ENCODE data around the gene CDKAL1. TPM values are rescaled to one million over a fixed set of nuclear protein-coding genes. Genes with fewer than 3 reads are reported as not detected.

Gene CDKAL1
- total and polyA plus RNA-seq, 2 of the 13 experiments (the other 11 are each of a cell fraction or from before 2014, with no cell fraction given) = 9.5 to 27.7 TPM

DNA sequence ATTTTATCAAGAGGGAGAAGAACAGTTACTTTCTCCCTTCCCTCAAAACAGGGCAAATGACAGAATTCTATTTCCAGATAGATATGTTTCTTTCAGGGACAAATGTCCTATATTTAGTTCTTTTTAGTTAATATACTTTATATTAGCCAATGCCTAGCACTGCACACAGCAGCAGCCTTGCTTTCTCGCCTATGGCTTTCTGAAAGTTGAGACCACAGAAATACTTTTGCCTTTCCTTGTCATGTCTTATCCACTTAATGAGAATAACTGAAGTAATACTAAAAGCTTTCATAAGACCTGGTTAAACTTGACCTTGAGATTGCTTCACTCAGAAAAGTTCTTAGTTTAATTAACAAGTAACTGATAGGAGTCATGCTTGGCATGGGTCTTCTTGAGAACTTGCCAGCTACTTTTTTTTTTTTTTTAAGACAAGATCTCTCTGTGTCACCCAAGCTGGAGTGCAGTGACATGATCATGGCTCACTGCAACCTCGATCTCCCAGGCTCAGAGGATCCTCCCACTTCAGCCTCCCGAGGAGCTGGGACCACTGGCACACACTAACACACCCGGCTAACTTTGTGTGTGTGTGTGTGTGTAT lies 159.3 kb downstream of the CDKAL1 start:
- no peak for DNase-seq (ENCODE audit: low spot score)
- POLR2A ChIA-PET = no interaction called here
- TF ChIP-seq, protein P1, sequence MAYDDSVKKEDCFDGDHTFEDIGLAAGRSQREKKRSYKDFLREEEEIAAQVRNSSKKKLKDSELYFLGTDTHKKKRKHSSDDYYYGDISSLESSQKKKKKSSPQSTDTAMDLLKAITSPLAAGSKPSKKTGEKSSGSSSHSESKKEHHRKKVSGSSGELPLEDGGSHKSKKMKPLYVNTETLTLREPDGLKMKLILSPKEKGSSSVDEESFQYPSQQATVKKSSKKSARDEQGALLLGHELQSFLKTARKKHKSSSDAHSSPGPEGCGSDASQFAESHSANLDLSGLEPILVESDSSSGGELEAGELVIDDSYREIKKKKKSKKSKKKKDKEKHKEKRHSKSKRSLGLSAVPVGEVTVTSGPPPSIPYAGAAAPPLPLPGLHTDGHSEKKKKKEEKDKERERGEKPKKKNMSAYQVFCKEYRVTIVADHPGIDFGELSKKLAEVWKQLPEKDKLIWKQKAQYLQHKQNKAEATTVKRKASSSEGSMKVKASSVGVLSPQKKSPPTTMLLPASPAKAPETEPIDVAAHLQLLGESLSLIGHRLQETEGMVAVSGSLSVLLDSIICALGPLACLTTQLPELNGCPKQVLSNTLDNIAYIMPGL (CRISPR knock-in tag; IDR thresholded peaks at IDR 0.05; ENCODE audit: borderline replicate concordance in 1 of 2, low read depth in 1 of 2) = no peak
- no peak for TF ChIP-seq ZC3H13 (CRISPR knock-in tag; IDR thresholded peaks at IDR 0.05)
- TF ChIP-seq NFIB (CRISPR knock-in tag; IDR thresholded peaks at IDR 0.05; ENCODE audit: borderline replicate concordance) = no peak
- TF ChIP-seq ZNF292 (CRISPR knock-in tag; IDR thresholded peaks at IDR 0.05; ENCODE audit: borderline replicate concordance, low read depth) = no peak
- no peak for TF ChIP-seq NFE2 (CRISPR knock-in tag; IDR thresholded peaks at IDR 0.05)
- no peak for TF ChIP-seq CHD2 (IDR thresholded peaks at IDR 0.05; ENCODE audit: low read depth, low read length)
- no peak for TF ChIP-seq U2AF1 (optimal IDR thresholded peaks at IDR 0.05; ENCODE audit: low read depth, low read length)
- TF ChIP-seq FOXJ3 (CRISPR knock-in tag; IDR thresholded peaks at IDR 0.05; ENCODE audit: borderline replicate concordance) = no peak
- no peak for TF ChIP-seq FLYWCH1 (CRISPR knock-in tag; IDR thresholded peaks at IDR 0.05)
- no peak for TF ChIP-seq SNAPC2 (CRISPR knock-in tag; IDR thresholded peaks at IDR 0.05)
- TF ChIP-seq, protein P2, sequence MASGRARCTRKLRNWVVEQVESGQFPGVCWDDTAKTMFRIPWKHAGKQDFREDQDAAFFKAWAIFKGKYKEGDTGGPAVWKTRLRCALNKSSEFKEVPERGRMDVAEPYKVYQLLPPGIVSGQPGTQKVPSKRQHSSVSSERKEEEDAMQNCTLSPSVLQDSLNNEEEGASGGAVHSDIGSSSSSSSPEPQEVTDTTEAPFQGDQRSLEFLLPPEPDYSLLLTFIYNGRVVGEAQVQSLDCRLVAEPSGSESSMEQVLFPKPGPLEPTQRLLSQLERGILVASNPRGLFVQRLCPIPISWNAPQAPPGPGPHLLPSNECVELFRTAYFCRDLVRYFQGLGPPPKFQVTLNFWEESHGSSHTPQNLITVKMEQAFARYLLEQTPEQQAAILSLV (CRISPR knock-in tag; IDR thresholded peaks at IDR 0.05; ENCODE audit: borderline replicate concordance) = no peak
- TF ChIP-seq KDM5B (CRISPR knock-in tag; IDR thresholded peaks at IDR 0.05; ENCODE audit: borderline replicate concordance) = no peak
- TF ChIP-seq ARID2 (CRISPR knock-in tag; IDR thresholded peaks at IDR 0.05; ENCODE audit: borderline replicate concordance) = no peak
- TF ChIP-seq, protein P3, sequence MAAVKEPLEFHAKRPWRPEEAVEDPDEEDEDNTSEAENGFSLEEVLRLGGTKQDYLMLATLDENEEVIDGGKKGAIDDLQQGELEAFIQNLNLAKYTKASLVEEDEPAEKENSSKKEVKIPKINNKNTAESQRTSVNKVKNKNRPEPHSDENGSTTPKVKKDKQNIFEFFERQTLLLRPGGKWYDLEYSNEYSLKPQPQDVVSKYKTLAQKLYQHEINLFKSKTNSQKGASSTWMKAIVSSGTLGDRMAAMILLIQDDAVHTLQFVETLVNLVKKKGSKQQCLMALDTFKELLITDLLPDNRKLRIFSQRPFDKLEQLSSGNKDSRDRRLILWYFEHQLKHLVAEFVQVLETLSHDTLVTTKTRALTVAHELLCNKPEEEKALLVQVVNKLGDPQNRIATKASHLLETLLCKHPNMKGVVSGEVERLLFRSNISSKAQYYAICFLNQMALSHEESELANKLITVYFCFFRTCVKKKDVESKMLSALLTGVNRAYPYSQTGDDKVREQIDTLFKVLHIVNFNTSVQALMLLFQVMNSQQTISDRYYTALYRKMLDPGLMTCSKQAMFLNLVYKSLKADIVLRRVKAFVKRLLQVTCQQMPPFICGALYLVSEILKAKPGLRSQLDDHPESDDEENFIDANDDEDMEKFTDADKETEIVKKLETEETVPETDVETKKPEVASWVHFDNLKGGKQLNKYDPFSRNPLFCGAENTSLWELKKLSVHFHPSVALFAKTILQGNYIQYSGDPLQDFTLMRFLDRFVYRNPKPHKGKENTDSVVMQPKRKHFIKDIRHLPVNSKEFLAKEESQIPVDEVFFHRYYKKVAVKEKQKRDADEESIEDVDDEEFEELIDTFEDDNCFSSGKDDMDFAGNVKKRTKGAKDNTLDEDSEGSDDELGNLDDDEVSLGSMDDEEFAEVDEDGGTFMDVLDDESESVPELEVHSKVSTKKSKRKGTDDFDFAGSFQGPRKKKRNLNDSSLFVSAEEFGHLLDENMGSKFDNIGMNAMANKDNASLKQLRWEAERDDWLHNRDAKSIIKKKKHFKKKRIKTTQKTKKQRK (IDR thresholded peaks at IDR 0.05; ENCODE audit: low read length) = no peak
- no peak for TF ChIP-seq YEATS2 (CRISPR knock-in tag; IDR thresholded peaks at IDR 0.05; ENCODE audit: borderline replicate concordance)
- TF ChIP-seq MIER2 (CRISPR knock-in tag; IDR thresholded peaks at IDR 0.05) = no peak
- no peak for TF ChIP-seq ZNF317 (CRISPR knock-in tag; IDR thresholded peaks at IDR 0.05)

More for the DNA sequence above, 159.3 kb downstream of the CDKAL1 start:
- ATAC-seq (no peak), FAIRE-seq (no peak)
- CTCF ChIA-PET (ENCODE audit: low intra/inter-chr PET ratio, low total read pairs) = no interaction called here
- WGBS (ENCODE audit: low lambda C conversion rate) = 95% methylated on average over 4 of the region's 4 CpGs
- H3K79me2 ChIP-seq (ENCODE audit: insufficient read depth, low read length) = no peaks in the 10 kb centered on the region
- BruUV-seq (replicated peaks) = no TSS peak
- no peak overlapping the region for H3K9ac ChIP-seq (ENCODE audit: insufficient read depth, low read depth, low read length)
- no peak overlapping the region for H2AFZ ChIP-seq (ENCODE audit: low read length)
- no peaks in the 10 kb centered on the region for H3K36me3 ChIP-seq (replicated peaks in 1 of 2; ENCODE audit: control insufficient read depth in 1 of 2, insufficient read depth in 2 of 2, low read length in 2 of 2)
- intact Hi-C loops (cut with micrococcal nuclease; ENCODE audit: unreplicated experiment) = no loop called here
- peaks cover 8% of the 10 kb centered on the region; the same call in 1 of the 2 replicates for H3K4me1 ChIP-seq (ENCODE audit: insufficient read depth, low read length)
- no peak overlapping the region for H3K4me2 ChIP-seq (ENCODE audit: low read depth, low read length)
- no peak overlapping the region for H3K27ac ChIP-seq (ENCODE audit: extremely low read length, insufficient read depth, low read length)
- H3K9me3 ChIP-seq (ENCODE audit: low read length) = no peaks in the 10 kb centered on the region
- H3K27me3 ChIP-seq (ENCODE audit: control insufficient read depth in 1 of 2, insufficient read depth in 2 of 2, low read length in 2 of 2) = no peaks in the 10 kb centered on the region
- H4K20me1 ChIP-seq (ENCODE audit: insufficient read depth, low read length) = no peaks in the 10 kb centered on the region
- in situ Hi-C loops (cut with HindIII; ENCODE audit: extremely low pct_ligation_motif_present, low pct_unique_long_range_greater_than_20kb) = no loop called here
- H3K4me3 ChIP-seq (replicated peaks in 1 of 3; ENCODE audit: insufficient read depth in 1 of 3, low read depth in 2 of 3, low read length in 3 of 3) = no peak overlapping the region
